ENCODE results near the gene TAS2R40.

TAS2R40 gene

DNA sequence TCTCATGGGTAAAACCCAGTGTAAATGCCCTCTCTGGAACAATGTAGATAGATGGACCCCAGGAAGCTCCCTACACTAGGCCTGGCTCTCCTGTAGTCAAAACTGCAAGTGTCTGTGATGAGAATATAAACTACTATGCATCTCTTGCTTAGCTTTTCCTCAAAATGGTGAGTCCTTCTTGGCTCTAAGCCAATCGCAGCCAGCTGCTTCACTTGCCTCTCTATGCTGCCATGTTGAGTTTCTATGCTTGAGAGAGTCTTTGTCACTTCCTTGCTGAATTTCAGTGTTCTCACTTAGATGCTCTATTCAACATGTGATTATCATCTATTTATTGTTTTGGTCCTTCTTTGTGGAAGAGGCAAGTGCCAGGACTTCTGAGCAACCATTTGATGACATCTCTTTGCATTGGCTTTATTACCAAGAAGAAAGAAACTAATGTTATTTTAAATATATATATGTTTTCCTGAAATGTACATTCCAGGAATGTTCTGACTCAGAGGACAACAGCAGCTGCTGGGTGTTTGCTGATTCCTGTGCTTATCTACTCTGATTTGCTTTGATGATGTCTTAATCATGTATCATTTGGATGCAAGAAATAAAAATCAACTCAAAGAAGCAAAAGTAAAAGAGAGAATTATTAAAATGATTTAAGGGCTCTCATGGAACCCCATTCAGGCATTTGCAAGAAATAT lies 16.6 kb downstream of the TAS2R40 start:
- Histone ChIP-seq H3K27ac (ENCODE audit: low read depth, low read length) (no peak overlapping the region), H3K36me3 (ENCODE audit: control insufficient read depth, insufficient read depth, low read length) (no peaks in the 10 kb centered on the region), H3K9ac (ENCODE audit: low read length) (no peak overlapping the region), H3K9me3 (ENCODE audit: control insufficient read depth, insufficient read depth, low read depth, low read length) (peaks cover 6% of the 10 kb centered on the region; the same call in 1 of the 2 replicates), H3K27me3 (ENCODE audit: control insufficient read depth, insufficient read depth, low read length) (0 out of 2 replicates have a peak, but pooled peaks cover 4% of the 10 kb centered on the region), H3K4me1 (ENCODE audit: control insufficient read depth, insufficient read depth, low read length) (no peaks in the 10 kb centered on the region), H3K4me3 (ENCODE audit: low read depth, low read length) (no peak overlapping the region)

DNA sequence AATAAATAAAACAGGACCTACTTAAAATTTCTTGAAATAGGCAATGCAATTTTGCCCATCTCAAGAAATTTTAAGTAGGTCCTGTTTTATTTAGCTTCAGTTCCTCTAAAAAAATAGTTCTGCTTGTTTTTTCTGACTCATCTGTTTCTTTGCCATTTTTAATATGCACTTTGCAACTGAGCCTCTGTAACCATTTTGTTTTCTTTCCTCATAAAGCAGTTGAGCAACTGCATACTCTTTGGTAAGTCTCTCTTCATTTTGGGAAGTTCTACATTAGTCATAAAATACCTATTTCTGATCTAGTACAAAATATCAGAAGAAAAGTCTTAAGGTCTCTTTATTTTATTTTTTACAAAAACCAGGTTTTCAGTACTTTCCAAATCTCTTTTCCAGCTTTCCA lies 18.0 kb downstream of the TAS2R40 start:
- no peak overlapping the region for H3K4me3 ChIP-seq (ENCODE audit: low read depth, low read length)
- no peaks in the 10 kb centered on the region for H3K36me3 ChIP-seq (ENCODE audit: control insufficient read depth, insufficient read depth, low read length)
- H3K9me3 ChIP-seq (ENCODE audit: control insufficient read depth, insufficient read depth, low read depth, low read length): peaks cover 6% of the 10 kb centered on the region; the same call in 1 of the 2 replicates
- H3K4me1 ChIP-seq (ENCODE audit: control insufficient read depth, insufficient read depth, low read length): no peaks in the 10 kb centered on the region
- H3K27ac ChIP-seq (ENCODE audit: low read depth, low read length): no peak overlapping the region
- no peak overlapping the region for H3K9ac ChIP-seq (ENCODE audit: low read length)
- 0 out of 2 replicates have a peak, but pooled peaks cover 4% of the 10 kb centered on the region for H3K27me3 ChIP-seq (ENCODE audit: control insufficient read depth, insufficient read depth, low read length)

DNA sequence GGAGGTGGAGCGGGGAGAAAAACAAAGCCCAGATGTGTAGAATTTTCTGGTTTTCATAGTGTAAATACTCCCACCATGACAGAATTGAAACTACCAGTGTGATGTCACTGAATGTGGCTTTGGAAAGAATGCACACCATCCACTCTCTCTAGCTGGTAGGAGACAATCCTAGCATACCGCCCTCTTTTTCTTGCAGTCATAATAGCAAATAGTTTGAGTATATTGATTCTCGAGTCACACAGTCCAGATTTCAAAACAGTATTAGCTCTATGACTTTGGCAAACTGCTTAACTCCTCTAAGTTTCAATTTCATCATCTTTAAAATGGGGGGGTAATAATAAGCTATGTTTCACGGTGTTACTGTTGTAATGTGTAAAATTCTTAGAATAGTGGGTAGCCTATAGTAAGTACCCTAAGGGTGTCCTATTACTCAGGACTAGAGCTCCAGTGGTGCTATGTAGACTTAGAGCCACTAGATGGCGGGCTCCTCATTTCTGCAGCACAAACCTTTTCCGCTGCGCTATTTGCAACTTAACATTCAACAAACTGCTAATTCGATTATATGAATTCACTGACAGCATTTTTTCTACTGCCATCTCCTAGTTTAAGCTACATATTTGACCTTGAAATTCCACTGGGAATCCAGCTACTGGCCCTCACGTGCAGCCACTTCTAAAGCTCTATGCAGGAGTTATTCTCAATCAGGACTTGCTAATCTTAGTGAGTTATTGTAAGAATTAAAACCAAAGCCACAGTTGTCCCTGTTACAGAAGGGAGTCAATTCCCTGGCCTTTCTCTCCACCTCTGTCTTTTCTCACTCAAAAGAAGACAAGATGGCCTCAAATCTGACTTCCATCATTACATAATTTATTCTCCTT lies 18.7 kb downstream of the TAS2R40 start:
- Histone ChIP-seq H3K27ac (ENCODE audit: low read depth, low read length) (no peak overlapping the region), H3K36me3 (ENCODE audit: control insufficient read depth, insufficient read depth, low read length) (no peaks in the 10 kb centered on the region), H3K4me1 (ENCODE audit: control insufficient read depth, insufficient read depth, low read length) (no peaks in the 10 kb centered on the region), H3K4me3 (ENCODE audit: low read depth, low read length) (no peak overlapping the region), H3K9me3 (ENCODE audit: control insufficient read depth, insufficient read depth, low read depth, low read length) (peaks cover 6% of the 10 kb centered on the region; the same call in 1 of the 2 replicates), H3K9ac (ENCODE audit: low read length) (no peak overlapping the region), H3K27me3 (ENCODE audit: control insufficient read depth, insufficient read depth, low read length) (0 out of 2 replicates have a peak, but pooled peaks cover 4% of the 10 kb centered on the region)

DNA sequence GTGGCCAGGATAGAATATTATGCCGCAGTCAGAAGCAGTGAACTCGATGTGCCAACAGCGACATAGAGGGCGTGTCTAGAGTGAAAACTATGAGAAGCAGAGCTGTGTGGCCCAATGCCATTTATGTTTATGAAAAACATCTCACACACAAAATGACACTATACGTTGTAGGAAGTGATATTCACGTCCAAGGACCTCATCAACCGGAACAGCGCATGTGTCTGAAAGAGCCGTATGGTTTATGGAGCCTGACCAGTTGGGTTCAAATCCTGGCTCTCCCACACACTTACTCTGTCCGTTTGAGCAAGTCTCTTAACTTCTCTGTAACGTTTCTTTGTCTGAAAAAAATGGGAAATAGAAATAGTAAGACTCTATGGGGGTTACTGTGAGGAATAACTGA lies 20.5 kb downstream of the TAS2R40 start:
- H3K27ac ChIP-seq (ENCODE audit: low read depth, low read length): no peak overlapping the region
- 0 out of 2 replicates have a peak, but pooled peaks cover 4% of the 10 kb centered on the region for H3K27me3 ChIP-seq (ENCODE audit: control insufficient read depth, insufficient read depth, low read length)
- H3K4me3 ChIP-seq (ENCODE audit: low read depth, low read length): no peak overlapping the region
- H3K9me3 ChIP-seq (ENCODE audit: control insufficient read depth, insufficient read depth, low read depth, low read length): no peaks in the 10 kb centered on the region
- no peak overlapping the region for H3K9ac ChIP-seq (ENCODE audit: low read length)
- H3K4me1 ChIP-seq (ENCODE audit: control insufficient read depth, insufficient read depth, low read length): no peaks in the 10 kb centered on the region
- no peaks in the 10 kb centered on the region for H3K36me3 ChIP-seq (ENCODE audit: control insufficient read depth, insufficient read depth, low read length)

DNA sequence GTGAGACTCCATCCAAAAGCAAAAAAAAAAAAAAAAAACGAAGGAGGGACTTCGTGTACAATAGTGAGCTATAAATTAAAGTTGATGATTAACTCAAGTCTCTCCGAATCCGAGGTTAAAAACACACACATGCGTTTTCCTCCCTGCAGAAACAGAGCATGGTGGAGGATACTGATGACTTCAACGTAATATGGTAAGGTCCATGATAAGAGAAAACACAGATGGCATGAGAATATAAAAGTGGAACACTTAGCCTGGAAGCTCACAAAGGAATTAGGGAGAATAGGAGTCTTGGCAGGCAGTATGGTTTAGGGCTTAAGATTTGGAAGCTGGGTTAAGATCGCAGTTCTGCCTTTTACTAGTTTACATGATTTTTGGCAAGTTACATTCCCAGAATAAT lies 21.3 kb downstream of the TAS2R40 start:
- no peaks in the 10 kb centered on the region for H3K4me1 ChIP-seq (ENCODE audit: control insufficient read depth, insufficient read depth, low read length)
- 0 out of 2 replicates have a peak, but pooled peaks cover 4% of the 10 kb centered on the region for H3K27me3 ChIP-seq (ENCODE audit: control insufficient read depth, insufficient read depth, low read length)
- no peaks in the 10 kb centered on the region for H3K36me3 ChIP-seq (ENCODE audit: control insufficient read depth, insufficient read depth, low read length)
- no peaks in the 10 kb centered on the region for H3K9me3 ChIP-seq (ENCODE audit: control insufficient read depth, insufficient read depth, low read depth, low read length)
- H3K27ac ChIP-seq (ENCODE audit: low read depth, low read length): no peak overlapping the region
- no peak overlapping the region for H3K9ac ChIP-seq (ENCODE audit: low read length)
- no peak overlapping the region for H3K4me3 ChIP-seq (ENCODE audit: low read depth, low read length)

GRCh38 chr7:143243614-143244013 lies 21.8 kb downstream of the TAS2R40 start:
- H3K9me3 ChIP-seq (ENCODE audit: control insufficient read depth, insufficient read depth, low read depth, low read length): no peaks in the 10 kb centered on the region
- no peaks in the 10 kb centered on the region for H3K4me1 ChIP-seq (ENCODE audit: control insufficient read depth, insufficient read depth, low read length)
- no peak overlapping the region for H3K9ac ChIP-seq (ENCODE audit: low read length)
- no peak overlapping the region for H3K27ac ChIP-seq (ENCODE audit: low read depth, low read length)
- H3K4me3 ChIP-seq (ENCODE audit: low read depth, low read length): no peak overlapping the region
- no peaks in the 10 kb centered on the region for H3K36me3 ChIP-seq (ENCODE audit: control insufficient read depth, insufficient read depth, low read length)
- H3K27me3 ChIP-seq (ENCODE audit: control insufficient read depth, insufficient read depth, low read length): 0 out of 2 replicates have a peak, but pooled peaks cover 4% of the 10 kb centered on the region

DNA sequence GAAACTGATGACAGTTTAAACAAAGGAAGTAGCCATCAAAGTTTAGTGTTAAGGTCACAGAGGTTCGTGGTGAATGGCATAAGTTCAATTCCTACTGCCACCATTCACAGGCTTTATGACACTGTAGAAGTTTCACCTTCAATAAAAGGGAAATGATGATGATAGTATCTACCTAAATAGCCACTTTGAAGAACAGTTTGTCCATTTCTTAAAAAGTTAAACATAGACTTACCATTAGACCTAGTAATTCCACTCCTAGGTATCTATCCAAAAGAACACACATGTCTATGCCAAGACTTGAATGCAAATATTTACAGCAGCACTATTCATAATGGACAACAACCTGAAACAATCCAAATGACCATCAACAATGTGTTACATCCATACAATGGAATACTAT lies 22.5 kb downstream of the TAS2R40 start:
- Histone ChIP-seq H3K27ac (ENCODE audit: low read depth, low read length) (no peak overlapping the region), H3K27me3 (ENCODE audit: control insufficient read depth, insufficient read depth, low read length) (0 out of 2 replicates have a peak, but pooled peaks cover 4% of the 10 kb centered on the region), H3K36me3 (ENCODE audit: control insufficient read depth, insufficient read depth, low read length) (no peaks in the 10 kb centered on the region), H3K9ac (ENCODE audit: low read length) (no peak overlapping the region), H3K4me1 (ENCODE audit: control insufficient read depth, insufficient read depth, low read length) (no peaks in the 10 kb centered on the region), H3K9me3 (ENCODE audit: control insufficient read depth, insufficient read depth, low read depth, low read length) (no peaks in the 10 kb centered on the region), H3K4me3 (ENCODE audit: low read depth, low read length) (no peak overlapping the region)

DNA sequence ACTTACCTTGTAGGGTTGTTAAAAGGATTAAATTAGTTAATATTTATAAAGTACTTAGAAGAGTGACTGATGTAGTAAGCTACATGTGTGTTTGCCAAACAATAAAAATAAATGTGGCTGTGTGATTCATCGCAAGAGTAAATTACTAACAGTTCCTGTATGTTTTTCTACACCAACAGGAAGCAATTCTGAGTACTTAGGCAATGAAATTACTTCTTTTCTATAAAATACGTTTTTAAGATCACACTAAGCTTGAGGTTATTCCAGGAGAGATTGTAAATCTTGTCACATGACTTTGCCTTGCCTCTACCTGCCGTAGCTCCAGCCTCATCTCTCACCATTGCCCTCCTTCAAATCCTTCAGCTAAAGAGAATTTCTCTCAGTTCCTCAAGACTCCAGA lies 23.3 kb downstream of the TAS2R40 start:
- Histone ChIP-seq H3K9me3 (ENCODE audit: control insufficient read depth, insufficient read depth, low read depth, low read length) (no peaks in the 10 kb centered on the region), H3K27me3 (ENCODE audit: control insufficient read depth, insufficient read depth, low read length) (0 out of 2 replicates have a peak, but pooled peaks cover 4% of the 10 kb centered on the region), H3K9ac (ENCODE audit: low read length) (no peak overlapping the region), H3K4me3 (ENCODE audit: low read depth, low read length) (no peak overlapping the region), H3K4me1 (ENCODE audit: control insufficient read depth, insufficient read depth, low read length) (no peaks in the 10 kb centered on the region), H3K27ac (ENCODE audit: low read depth, low read length) (no peak overlapping the region), H3K36me3 (ENCODE audit: control insufficient read depth, insufficient read depth, low read length) (no peaks in the 10 kb centered on the region)

GRCh38 chr7:143247372-143247771 lies 25.5 kb downstream of the TAS2R40 start:
- Histone ChIP-seq H3K36me3 (ENCODE audit: control insufficient read depth, insufficient read depth, low read length) (no peaks in the 10 kb centered on the region), H3K4me3 (ENCODE audit: low read depth, low read length) (no peak overlapping the region), H3K9me3 (ENCODE audit: control insufficient read depth, insufficient read depth, low read depth, low read length) (no peaks in the 10 kb centered on the region), H3K4me1 (ENCODE audit: control insufficient read depth, insufficient read depth, low read length) (no peaks in the 10 kb centered on the region), H3K9ac (ENCODE audit: low read length) (no peak overlapping the region), H3K27ac (ENCODE audit: low read depth, low read length) (no peak overlapping the region), H3K27me3 (ENCODE audit: control insufficient read depth, insufficient read depth, low read length) (no peaks in the 10 kb centered on the region)

GRCh38 chr7:143248761-143249354 lies 27.0 kb downstream of the TAS2R40 start:
- Histone ChIP-seq H3K27me3 (ENCODE audit: control insufficient read depth, insufficient read depth, low read length) (no peaks in the 10 kb centered on the region), H3K27ac (ENCODE audit: low read depth, low read length) (no peak overlapping the region), H3K4me1 (ENCODE audit: control insufficient read depth, insufficient read depth, low read length) (no peaks in the 10 kb centered on the region), H3K4me3 (ENCODE audit: low read depth, low read length) (no peak overlapping the region), H3K36me3 (ENCODE audit: control insufficient read depth, insufficient read depth, low read length) (no peaks in the 10 kb centered on the region), H3K9me3 (ENCODE audit: control insufficient read depth, insufficient read depth, low read depth, low read length) (no peaks in the 10 kb centered on the region; the same call in 1 of the 2 replicates), H3K9ac (ENCODE audit: low read length) (no peak overlapping the region)

Measured in HUES6 (cell line).